ENCODE data around the gene PINLYP. TPM values are rescaled to one million over a fixed set of nuclear protein-coding genes. Genes with fewer than 3 reads are reported as not detected.
"Not testable (repeated sequence)": the region's sequence is repeated elsewhere in the genome, so short reads cannot be mapped to it uniquely, and the experiment has no call there.

The PINLYP gene
- total and polyA plus RNA-seq, 9 donors: 4.6 to 7.7 (median 5.9) TPM

DNA sequence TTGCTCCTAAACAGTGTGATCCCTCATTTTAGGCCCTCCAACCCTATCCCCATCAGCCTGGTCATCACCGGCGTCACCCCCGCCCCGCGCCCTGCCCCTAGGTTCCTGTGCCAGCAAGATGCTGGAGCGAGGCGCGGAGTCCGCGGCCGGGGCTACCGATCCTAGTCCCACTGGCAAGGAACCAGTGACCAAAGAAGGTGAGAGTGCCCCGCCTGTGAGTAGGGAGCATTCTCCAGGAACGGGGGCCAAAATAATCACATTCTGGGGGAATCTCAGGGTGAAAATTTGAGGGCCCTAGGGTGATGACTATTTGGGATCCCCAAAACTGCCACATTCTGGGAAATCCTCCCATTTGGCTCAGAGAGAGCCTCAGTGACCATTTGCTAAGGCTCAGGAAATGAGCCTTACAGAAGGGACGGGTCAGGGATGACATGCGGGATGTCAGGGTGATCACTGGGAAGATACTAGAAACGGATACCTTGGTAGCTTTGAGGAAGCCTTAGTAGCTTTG is 41.2 kb upstream of the PINLYP start:
- DNase-seq: no peak
- peaks cover 22% of the 10 kb centered on the region for H3K4me1 ChIP-seq (ENCODE audit: control insufficient read depth, insufficient read depth, low read length)
- 3% methylated on average over 16 of the region's 17 CpGs for WGBS (ENCODE audit: insufficient coverage)
- H3K27me3 ChIP-seq (ENCODE audit: control insufficient read depth, insufficient read depth, low read length): no peaks in the 10 kb centered on the region
- H3K27ac ChIP-seq (ENCODE audit: low read length): peak overlapping the region; percentile 99
- H3K9me3 ChIP-seq (replicated peaks; ENCODE audit: control insufficient read depth, low read depth, low read length): no peaks in the 10 kb centered on the region
- peaks cover 18% of the 10 kb centered on the region for H3K36me3 ChIP-seq (ENCODE audit: control insufficient read depth, insufficient read depth, low read length)
- H3K4me3 ChIP-seq (ENCODE audit: low read length): peak overlapping the region; percentile 70

DNA sequence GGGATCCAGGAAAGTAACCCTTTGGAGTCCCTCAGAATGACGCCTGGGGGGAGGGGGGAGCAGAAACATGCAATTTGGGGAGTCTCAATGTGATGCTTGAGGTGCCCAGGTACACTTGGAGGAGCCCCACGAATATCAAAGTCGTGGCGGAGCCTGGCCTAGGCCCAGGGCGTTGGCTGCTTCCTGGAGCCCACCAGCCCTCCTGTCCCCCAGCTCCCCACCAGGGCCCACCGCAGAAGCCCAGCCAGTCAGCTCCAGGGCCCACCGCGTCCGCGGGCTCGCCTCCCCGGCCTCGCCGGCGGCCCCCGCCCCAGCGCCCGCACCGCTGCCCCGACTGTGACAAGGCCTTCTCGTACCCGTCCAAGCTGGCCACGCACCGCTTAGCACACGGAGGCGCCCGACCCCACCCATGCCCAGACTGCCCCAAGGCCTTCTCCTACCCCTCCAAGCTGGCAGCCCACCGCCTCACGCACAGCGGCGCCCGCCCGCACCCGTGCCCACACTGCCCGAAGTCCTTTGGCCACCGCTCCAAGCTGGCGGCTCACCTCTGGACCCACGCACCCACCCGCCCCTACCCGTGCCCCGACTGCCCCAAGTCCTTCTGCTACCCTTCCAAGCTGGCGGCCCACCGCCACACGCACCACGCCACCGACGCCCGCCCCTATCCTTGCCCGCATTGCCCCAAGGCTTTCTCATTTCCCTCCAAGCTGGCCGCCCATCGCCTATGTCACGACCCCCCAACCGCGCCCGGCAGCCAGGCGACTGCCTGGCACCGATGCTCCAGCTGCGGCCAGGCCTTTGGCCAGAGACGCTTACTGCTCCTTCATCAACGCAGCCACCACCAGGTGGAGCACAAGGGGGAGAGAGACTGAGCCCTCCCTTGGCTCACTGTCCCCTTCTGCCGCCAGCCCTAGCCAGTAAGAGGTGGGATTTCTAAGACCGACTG is 40.5 kb upstream of the PINLYP start:
- H3K27me3 ChIP-seq (ENCODE audit: control insufficient read depth, insufficient read depth, low read length): no peaks in the 10 kb centered on the region
- WGBS (ENCODE audit: insufficient coverage): 37% methylated on average over 58 of the region's 62 CpGs
- DNase-seq: peak; percentile 85
- peaks cover 22% of the 10 kb centered on the region for H3K4me1 ChIP-seq (ENCODE audit: control insufficient read depth, insufficient read depth, low read length)
- H3K36me3 ChIP-seq (ENCODE audit: control insufficient read depth, insufficient read depth, low read length): peaks cover 21% of the 10 kb centered on the region
- H3K27ac ChIP-seq (ENCODE audit: low read length): peak overlapping the region; percentile 99
- no peaks in the 10 kb centered on the region for H3K9me3 ChIP-seq (replicated peaks; ENCODE audit: control insufficient read depth, low read depth, low read length)
- no peak overlapping the region for H3K4me3 ChIP-seq (ENCODE audit: low read length)

DNA sequence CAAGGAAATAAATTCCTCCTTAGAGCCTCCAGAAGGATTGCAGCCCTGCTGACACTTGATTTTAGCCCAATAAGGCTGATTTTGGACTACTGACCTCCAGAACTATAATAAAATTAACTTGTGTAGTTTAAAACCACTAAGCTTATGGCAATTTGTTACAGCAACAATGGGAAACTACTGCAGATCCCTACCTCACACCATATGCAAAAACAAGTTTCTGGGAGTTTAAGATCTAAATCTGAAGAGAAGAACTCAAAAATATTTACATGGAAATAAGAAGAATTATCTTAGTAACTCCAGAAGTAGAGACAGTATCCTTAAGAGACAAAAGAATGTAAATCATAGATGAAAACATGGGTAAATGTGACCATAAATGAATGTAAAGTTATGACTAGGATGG is 36.7 kb upstream of the PINLYP start:
- Histone ChIP-seq H3K4me1 (ENCODE audit: control insufficient read depth, insufficient read depth, low read length) (peaks cover 11% of the 10 kb centered on the region), H3K27me3 (ENCODE audit: control insufficient read depth, insufficient read depth, low read length) (no peaks in the 10 kb centered on the region), H3K36me3 (ENCODE audit: control insufficient read depth, insufficient read depth, low read length) (peaks cover 54% of the 10 kb centered on the region), H3K9me3 (replicated peaks; ENCODE audit: control insufficient read depth, low read depth, low read length) (no peaks in the 10 kb centered on the region), H3K4me3 (ENCODE audit: low read length) (no peak overlapping the region), H3K27ac (ENCODE audit: low read length) (no peak overlapping the region)
- DNase-seq: no peak

DNA sequence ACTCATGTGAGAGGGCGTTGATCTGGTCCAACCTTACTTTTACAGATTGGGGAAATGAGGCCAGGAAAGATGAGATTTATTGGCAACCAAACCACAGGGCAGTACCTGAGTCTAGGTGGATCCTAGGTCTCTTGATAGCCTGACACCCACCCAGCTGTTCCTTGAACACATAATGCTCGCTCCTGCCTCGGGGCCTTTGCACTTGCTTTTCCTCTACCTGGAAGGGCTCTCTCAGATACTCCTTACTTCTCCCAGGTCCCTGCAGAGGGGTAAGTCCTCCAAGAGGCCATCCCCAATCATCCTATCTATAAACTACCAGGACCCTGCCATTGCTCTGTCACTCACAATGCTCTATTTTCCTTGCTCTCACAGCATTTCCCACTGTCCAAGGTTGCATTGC is 35.2 kb upstream of the PINLYP start:
- peaks cover 4% of the 10 kb centered on the region for H3K4me1 ChIP-seq (ENCODE audit: control insufficient read depth, insufficient read depth, low read length)
- H3K27ac ChIP-seq (ENCODE audit: low read length): no peak overlapping the region
- no peak overlapping the region for H3K4me3 ChIP-seq (ENCODE audit: low read length)
- H3K9me3 ChIP-seq (replicated peaks; ENCODE audit: control insufficient read depth, low read depth, low read length): no peaks in the 10 kb centered on the region
- H3K27me3 ChIP-seq (ENCODE audit: control insufficient read depth, insufficient read depth, low read length): no peaks in the 10 kb centered on the region
- DNase-seq: no peak
- WGBS (ENCODE audit: insufficient coverage): 100% methylated on average over 2 of the region's 3 CpGs
- H3K36me3 ChIP-seq (ENCODE audit: control insufficient read depth, insufficient read depth, low read length): peaks cover 67% of the 10 kb centered on the region

DNA sequence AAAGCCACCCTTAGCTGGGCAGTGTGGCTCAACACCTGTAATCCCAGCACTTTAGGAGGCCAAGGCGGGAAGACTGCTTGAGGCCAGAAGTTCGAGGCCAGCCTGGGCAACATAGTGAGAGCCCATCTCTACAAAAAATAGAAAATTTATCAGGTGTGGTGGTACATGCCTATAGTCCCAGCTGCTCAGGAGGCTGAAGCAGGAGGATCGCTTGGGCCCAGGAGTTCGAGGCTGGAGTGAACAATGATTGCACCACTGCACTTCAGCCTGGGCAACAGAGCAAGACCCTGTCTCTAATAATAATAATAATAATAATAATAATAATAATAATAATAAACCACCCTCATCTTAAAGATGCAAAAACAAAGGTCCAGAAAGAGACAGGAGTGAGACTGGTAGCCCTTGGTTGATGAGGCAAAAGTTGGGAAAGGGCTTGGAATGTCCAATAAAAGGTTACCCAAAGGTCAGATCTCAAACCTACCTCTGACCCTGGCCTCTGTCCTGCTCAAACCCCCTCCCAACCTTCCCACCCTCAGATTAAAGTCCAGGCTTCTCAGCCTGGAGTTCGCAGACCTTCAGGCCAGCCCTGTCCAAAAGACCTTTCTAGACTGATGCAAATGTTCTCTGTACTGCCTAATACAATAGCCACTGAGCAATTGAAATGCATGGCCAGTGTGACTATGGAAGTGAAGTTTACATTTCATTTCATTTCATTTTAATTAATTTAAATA is 33.5 kb upstream of the PINLYP start:
- Histone ChIP-seq H3K4me3 (ENCODE audit: low read length) (no peak overlapping the region), H3K9me3 (replicated peaks; ENCODE audit: control insufficient read depth, low read depth, low read length) (no peaks in the 10 kb centered on the region), H3K4me1 (ENCODE audit: control insufficient read depth, insufficient read depth, low read length) (no peaks in the 10 kb centered on the region), H3K36me3 (ENCODE audit: control insufficient read depth, insufficient read depth, low read length) (peaks cover 73% of the 10 kb centered on the region), H3K27ac (ENCODE audit: low read length) (no peak overlapping the region), H3K27me3 (ENCODE audit: control insufficient read depth, insufficient read depth, low read length) (no peaks in the 10 kb centered on the region)
- WGBS (ENCODE audit: insufficient coverage): 83% methylated on average over 1 of the region's 5 CpGs
- no peak for DNase-seq

DNA sequence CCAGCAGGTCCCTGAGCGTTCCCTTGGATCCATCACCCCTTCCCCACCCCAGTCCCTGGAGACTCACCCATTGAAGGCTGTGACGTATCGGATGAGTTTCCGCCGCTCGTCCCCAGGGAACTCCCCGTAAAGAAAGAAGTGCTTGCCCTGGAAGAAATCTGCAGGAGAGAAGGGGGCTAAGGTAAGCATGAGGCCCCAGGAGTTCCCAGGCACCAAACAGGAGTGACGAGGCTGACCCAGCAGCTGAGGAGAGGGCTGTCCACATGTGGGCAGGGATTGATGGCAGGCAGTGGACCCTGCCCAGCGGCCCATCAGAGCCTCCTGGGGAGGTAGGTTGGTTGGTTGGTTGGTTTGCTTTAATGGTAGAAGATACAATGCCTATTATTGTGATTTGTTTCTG is 31.5 kb upstream of the PINLYP start:
- H3K36me3 ChIP-seq (ENCODE audit: control insufficient read depth, insufficient read depth, low read length): peaks cover 65% of the 10 kb centered on the region
- WGBS (ENCODE audit: insufficient coverage): 91% methylated on average over 5 of the region's 9 CpGs
- DNase-seq: no peak

DNA sequence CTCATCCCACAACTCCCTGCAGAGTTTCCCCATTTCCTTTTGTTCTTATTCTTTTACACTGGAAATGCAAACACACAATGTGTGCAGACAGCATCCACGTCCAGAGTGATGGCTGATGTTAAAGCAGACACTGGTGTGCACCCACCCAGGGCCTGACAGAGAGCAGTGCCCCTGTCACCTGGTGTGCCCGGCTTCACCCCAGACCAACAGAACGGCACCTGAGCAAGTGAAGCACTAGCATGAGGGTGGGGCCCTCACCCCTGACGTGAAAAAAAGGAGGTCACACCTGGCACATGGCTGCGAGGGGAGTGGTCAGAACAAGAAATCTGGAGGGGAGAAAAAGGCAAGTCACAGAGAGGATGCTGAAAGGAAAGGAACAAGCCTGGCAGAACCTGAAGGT is 30.3 kb upstream of the PINLYP start:
- Histone ChIP-seq H3K36me3 (ENCODE audit: control insufficient read depth, insufficient read depth, low read length) (peaks cover 64% of the 10 kb centered on the region), H3K4me3 (ENCODE audit: low read length) (no peak overlapping the region), H3K27ac (ENCODE audit: low read length) (no peak overlapping the region), H3K4me1 (ENCODE audit: control insufficient read depth, insufficient read depth, low read length) (no peaks in the 10 kb centered on the region), H3K27me3 (ENCODE audit: control insufficient read depth, insufficient read depth, low read length) (no peaks in the 10 kb centered on the region), H3K9me3 (replicated peaks; ENCODE audit: control insufficient read depth, low read depth, low read length) (no peaks in the 10 kb centered on the region)
- WGBS (ENCODE audit: insufficient coverage): 72% methylated on average over 5 of the region's 5 CpGs
- no peak for DNase-seq

More for the DNA sequence above, 31.5 kb upstream of the PINLYP start:
- Histone ChIP-seq H3K4me3 (ENCODE audit: low read length) (no peak overlapping the region), H3K27me3 (ENCODE audit: control insufficient read depth, insufficient read depth, low read length) (no peaks in the 10 kb centered on the region), H3K9me3 (replicated peaks; ENCODE audit: control insufficient read depth, low read depth, low read length) (no peaks in the 10 kb centered on the region), H3K27ac (ENCODE audit: low read length) (no peak overlapping the region), H3K4me1 (ENCODE audit: control insufficient read depth, insufficient read depth, low read length) (no peaks in the 10 kb centered on the region)

DNA sequence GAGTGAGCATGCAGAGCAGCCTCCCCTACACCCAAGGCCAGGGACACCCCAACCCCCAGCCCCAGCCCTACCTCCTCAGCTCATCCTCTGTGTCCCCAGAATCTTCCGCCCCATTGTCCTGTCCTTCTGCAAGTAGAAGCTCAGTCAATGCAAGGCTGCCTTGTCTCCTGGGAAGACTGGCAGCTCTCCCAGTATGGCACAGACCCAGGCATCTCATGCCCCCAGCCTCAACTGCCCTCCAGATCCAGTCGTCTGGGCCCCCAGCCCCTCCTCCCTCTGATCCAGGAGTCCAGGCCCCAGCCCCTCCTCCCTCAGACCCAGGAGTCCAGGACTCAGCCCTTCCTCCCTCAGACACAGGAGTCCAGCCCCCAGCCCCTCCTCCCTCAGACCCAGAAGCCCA is 29.6 kb upstream of the PINLYP start:
- no peak overlapping the region for H3K4me3 ChIP-seq (ENCODE audit: low read length)
- WGBS (ENCODE audit: insufficient coverage): 92% methylated on average over 1 of the region's 2 CpGs
- H3K4me1 ChIP-seq (ENCODE audit: control insufficient read depth, insufficient read depth, low read length): no peaks in the 10 kb centered on the region
- no peak overlapping the region for H3K27ac ChIP-seq (ENCODE audit: low read length)
- H3K27me3 ChIP-seq (ENCODE audit: control insufficient read depth, insufficient read depth, low read length): no peaks in the 10 kb centered on the region
- H3K9me3 ChIP-seq (replicated peaks; ENCODE audit: control insufficient read depth, low read depth, low read length): no peaks in the 10 kb centered on the region
- peaks cover 65% of the 10 kb centered on the region for H3K36me3 ChIP-seq (ENCODE audit: control insufficient read depth, insufficient read depth, low read length)
- no peak for DNase-seq

DNA sequence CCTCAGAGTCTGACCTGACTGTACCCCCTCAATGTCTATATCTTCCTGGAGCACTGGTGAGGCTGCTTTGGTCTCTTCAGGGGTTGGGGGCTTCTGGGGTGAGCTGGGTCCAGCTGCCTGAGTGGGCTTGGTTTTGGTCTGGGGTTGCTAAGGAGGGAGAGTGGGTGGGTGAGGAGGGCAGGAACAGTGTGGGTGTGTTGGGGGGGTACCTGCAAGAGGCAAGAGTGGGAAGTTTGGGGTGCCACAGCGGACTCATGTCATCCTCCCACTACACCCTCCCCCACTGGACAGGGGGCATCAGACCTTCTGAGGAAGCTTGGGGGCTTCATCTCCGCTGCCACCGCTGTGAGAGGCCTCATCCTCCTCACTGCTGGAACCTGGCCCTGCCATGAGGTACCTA is 29.0 kb upstream of the PINLYP start:
- Histone ChIP-seq H3K9me3 (replicated peaks; ENCODE audit: control insufficient read depth, low read depth, low read length) (no peaks in the 10 kb centered on the region), H3K4me3 (ENCODE audit: low read length) (no peak overlapping the region), H3K4me1 (ENCODE audit: control insufficient read depth, insufficient read depth, low read length) (no peaks in the 10 kb centered on the region), H3K36me3 (ENCODE audit: control insufficient read depth, insufficient read depth, low read length) (peaks cover 66% of the 10 kb centered on the region), H3K27ac (ENCODE audit: low read length) (no peak overlapping the region), H3K27me3 (ENCODE audit: control insufficient read depth, insufficient read depth, low read length) (no peaks in the 10 kb centered on the region)
- 100% methylated on average over 1 of the region's 3 CpGs for WGBS (ENCODE audit: insufficient coverage)
- DNase-seq: no peak

DNA sequence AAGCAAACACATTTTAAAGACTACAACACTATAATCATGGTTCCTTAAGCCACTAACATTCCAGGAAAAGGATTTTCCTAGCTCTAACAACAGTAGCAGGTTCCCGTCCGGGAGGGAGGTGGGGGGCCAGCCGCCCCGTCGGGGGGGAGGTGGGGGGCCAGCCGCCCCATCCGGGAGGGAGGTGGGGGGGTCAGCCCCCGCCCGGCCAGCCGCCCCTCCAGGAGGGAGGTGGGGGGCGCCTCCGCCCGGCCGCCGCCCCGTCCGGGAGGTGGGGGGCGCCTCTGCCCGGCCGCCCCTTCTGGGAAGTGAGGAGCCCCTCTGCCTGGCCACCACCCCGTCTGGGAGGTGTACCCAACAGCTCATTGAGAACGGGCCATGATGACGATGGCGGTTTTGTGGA is 27.7 kb upstream of the PINLYP start:
- not testable (repeated sequence) for H3K27me3 ChIP-seq (ENCODE audit: control insufficient read depth, insufficient read depth, low read length); DNase-seq; H3K4me1 ChIP-seq (ENCODE audit: control insufficient read depth, insufficient read depth, low read length); H3K4me3 ChIP-seq (ENCODE audit: low read length); H3K9me3 ChIP-seq (replicated peaks; ENCODE audit: control insufficient read depth, low read depth, low read length); H3K27ac ChIP-seq (ENCODE audit: low read length)
- no CpG with 5 or more reads among the region's 24 CpGs for WGBS (ENCODE audit: insufficient coverage)
- H3K36me3 ChIP-seq (ENCODE audit: control insufficient read depth, insufficient read depth, low read length): peaks cover 63% of the 10 kb centered on the region

All from muscle of leg (tissue), 11 donors.